Endothelial cell (in vitro differentiated cells): ENCODE data around the gene CTTNBP2. TPM values are rescaled to one million over a fixed set of nuclear protein-coding genes. Genes with fewer than 3 reads are reported as not detected.
A peak's percentile ranks its signal among the peaks of the same experiment; 100 is the strongest.

Experiments used
- DNase-seq: peaks from one replicate; pipeline ENCODE4 v3.0.0; 2021; ENCODE audit warnings: low spot score
- H3K27ac Mint-ChIP-seq: one replicate; pipeline ENCODE4 v1.8.0; 2021; ENCODE audit warnings: mixed read lengths, inconsistent platforms; ENCODE audit not compliant: unreplicated experiment
- H3K27me3 Mint-ChIP-seq: one replicate; pipeline ENCODE4 v1.8.0; 2021; ENCODE audit warnings: mild to moderate bottlenecking, moderate library complexity, mixed read lengths, inconsistent platforms; ENCODE audit not compliant: unreplicated experiment
- H3K36me3 Mint-ChIP-seq: one replicate; pipeline ENCODE4 v1.8.0; 2021; ENCODE audit warnings: mild to moderate bottlenecking, low read depth, mixed read lengths, inconsistent platforms; ENCODE audit not compliant: unreplicated experiment
- H3K4me1 Mint-ChIP-seq: one replicate; pipeline ENCODE4 v1.8.0; 2021; ENCODE audit warnings: mild to moderate bottlenecking, mixed read lengths, inconsistent platforms; ENCODE audit not compliant: unreplicated experiment
- H3K4me3 Mint-ChIP-seq: one replicate; pipeline ENCODE4 v1.8.0; 2021; ENCODE audit warnings: mild to moderate bottlenecking, mixed read lengths, inconsistent platforms; ENCODE audit not compliant: unreplicated experiment
- H3K9me3 Mint-ChIP-seq: one replicate; pipeline ENCODE4 v1.8.0; 2021; ENCODE audit warnings: mixed read lengths, inconsistent platforms; ENCODE audit not compliant: unreplicated experiment
- CTCF ChIP-seq: fragments of 200-600 bp; sonication (generic); IDR thresholded peaks from one replicate; pipeline ENCODE4 v1.5.0; 2021; ENCODE audit warnings: antibody characterized with exemption; ENCODE audit not compliant: unreplicated experiment
- total RNA-seq: library from RNA; stranded (reverse); fragmentation: NEBNext Ultra II Directional; extraction: Animal tissue kit (Norgen Biotek cat#: 25700); gene quantifications from one replicate; pipeline ENCODE4 v1.2.1, GENCODE V29; 2021; ENCODE audit not compliant: unreplicated experiment

The CTTNBP2 gene
- total RNA-seq, 1 donor from 2014 or later: 24.4 TPM

- Mint-ChIP-seq H3K4me3 (peak overlapping the region; percentile 92), H3K9me3 (no peaks in the 10 kb centered on the region), H3K27me3 (peaks cover 15% of the 10 kb centered on the region), H3K27ac (peak overlapping the region; percentile 65), H3K36me3 (no peaks in the 10 kb centered on the region), H3K4me1 (peaks cover 49% of the 10 kb centered on the region)
- TF ChIP-seq CTCF: no peak
- DNase-seq: no peak
Measured at GRCh38 chr7:117871401-117871777, 1.9 kb downstream of the CTTNBP2 start.

GRCh38 chr7:117870448-117871130 is 2.7 kb downstream of the CTTNBP2 start:
- H3K4me3 Mint-ChIP-seq: no peak overlapping the region
- TF ChIP-seq CTCF: no peak
- H3K27me3 Mint-ChIP-seq: peaks cover 17% of the 10 kb centered on the region
- DNase-seq: no peak
- H3K9me3 Mint-ChIP-seq: no peaks in the 10 kb centered on the region
- no peak overlapping the region for H3K27ac Mint-ChIP-seq
- H3K36me3 Mint-ChIP-seq: no peaks in the 10 kb centered on the region
- peaks cover 55% of the 10 kb centered on the region for H3K4me1 Mint-ChIP-seq

GRCh38 chr7:117869374-117869773 is 3.9 kb downstream of the CTTNBP2 start:
- no peak for DNase-seq
- no peaks in the 10 kb centered on the region for H3K36me3 Mint-ChIP-seq
- no peak overlapping the region for H3K27ac Mint-ChIP-seq
- peaks cover 55% of the 10 kb centered on the region for H3K4me1 Mint-ChIP-seq
- H3K4me3 Mint-ChIP-seq: no peak overlapping the region
- TF ChIP-seq CTCF: no peak
- no peaks in the 10 kb centered on the region for H3K9me3 Mint-ChIP-seq
- H3K27me3 Mint-ChIP-seq: peaks cover 17% of the 10 kb centered on the region

- Mint-ChIP-seq H3K27ac (no peak overlapping the region), H3K27me3 (peaks cover 9% of the 10 kb centered on the region), H3K9me3 (no peaks in the 10 kb centered on the region), H3K36me3 (peaks cover 5% of the 10 kb centered on the region), H3K4me1 (peaks cover 30% of the 10 kb centered on the region), H3K4me3 (no peak overlapping the region)
- TF ChIP-seq CTCF: no peak
- no peak for DNase-seq
Measured at GRCh38 chr7:117863618-117864017, 9.6 kb downstream of the CTTNBP2 start.

- no peak for DNase-seq
- H3K27ac Mint-ChIP-seq: peak overlapping the region; percentile 66
- peaks cover 8% of the 10 kb centered on the region for H3K36me3 Mint-ChIP-seq
- peak overlapping the region; percentile 62 for H3K4me3 Mint-ChIP-seq
- H3K9me3 Mint-ChIP-seq: no peaks in the 10 kb centered on the region
- peaks cover 9% of the 10 kb centered on the region for H3K27me3 Mint-ChIP-seq
- H3K4me1 Mint-ChIP-seq: peaks cover 18% of the 10 kb centered on the region
- no peak for TF ChIP-seq CTCF
Measured at GRCh38 chr7:117862378-117862777, 10.9 kb downstream of the CTTNBP2 start.
